Activated T-cell treated with anti-CD3 and anti-CD28 coated beads, Interleukin-2, amount 50 U/mL, for 4 hours (primary cell): ENCODE data around the gene AKAP8L. TPM values are rescaled to one million over a fixed set of nuclear protein-coding genes. Genes with fewer than 3 reads are reported as not detected.
A peak's percentile ranks its signal among the peaks of the same experiment; 100 is the strongest.

Experiments
- ATAC-seq, 2 donors: fragments of 200-7000 bp; cut with Tn5 transposase; one replicate each; pipeline ENCODE4 v1.10.0; 2021
- DNase-seq: peaks from one replicate; pipeline ENCODE4 v3.0.0-alpha.2; 2020
- H3K27me3 Mint-ChIP-seq: one replicate; pipeline ENCODE4 v1.8.0; 2021; ENCODE audit warnings: low read depth, mixed read lengths
- H3K36me3 Mint-ChIP-seq: one replicate; pipeline ENCODE4 v1.8.0; 2022; ENCODE audit warnings: mixed read lengths; ENCODE audit not compliant: insufficient read depth
- H3K4me1 Mint-ChIP-seq: one replicate; pipeline ENCODE4 v1.8.0; 2021; ENCODE audit warnings: low read depth, mixed read lengths
- H3K4me3 Mint-ChIP-seq: one replicate; pipeline ENCODE4 v1.8.0; 2021; ENCODE audit warnings: mild to moderate bottlenecking, moderate library complexity, mixed read lengths
- H3K9me3 Mint-ChIP-seq: one replicate; pipeline ENCODE4 v1.8.0; 2021; ENCODE audit warnings: mixed read lengths
- total RNA-seq, 3 donors: library from RNA; stranded (reverse); gene quantifications; one replicate each; pipeline ENCODE4 v1.2.1, GENCODE V29; 2021

The AKAP8L gene
- total RNA-seq, 3 donors from 2014 or later: 65.3 to 67.6 (median 65.5) TPM

- ATAC-seq: no peak
- no peaks in the 10 kb centered on the region for H3K27me3 Mint-ChIP-seq
- H3K4me3 Mint-ChIP-seq: peak overlapping the region; percentile 99
These were observed 12.7 kb upstream of the AKAP8L start for GRCh38 chr19:15431396-15432017.

DNA sequence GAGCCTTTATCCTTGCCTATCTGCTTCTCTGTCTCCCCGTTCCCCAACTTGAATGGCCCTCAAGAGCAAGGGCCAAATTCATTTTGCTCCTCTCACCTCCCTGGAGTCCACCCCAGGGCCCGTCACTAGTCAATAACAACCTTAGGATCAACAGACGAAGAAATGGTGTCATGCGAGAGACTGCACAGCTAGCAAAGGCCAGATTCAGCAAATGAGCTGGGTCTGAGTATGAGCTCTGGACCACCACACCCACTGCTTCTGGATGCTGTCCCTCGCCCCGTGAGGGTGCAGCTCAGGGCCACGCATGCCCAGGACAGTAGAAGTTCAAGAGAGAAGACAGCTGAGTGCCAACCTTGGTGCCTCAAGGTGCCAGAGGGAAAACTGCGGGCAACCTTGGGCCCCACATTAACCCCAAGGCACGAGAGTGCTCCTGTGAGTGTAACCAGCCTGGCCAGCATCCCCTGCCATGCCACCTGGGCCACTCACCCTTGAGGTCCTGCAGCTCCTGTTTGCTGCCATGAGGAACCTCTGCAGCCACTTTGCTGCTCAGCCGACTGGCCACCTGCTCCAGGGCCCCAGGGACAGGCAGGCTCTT, 11.8 kb upstream of the AKAP8L start:
- no peak for DNase-seq
- H3K27me3 Mint-ChIP-seq: no peaks in the 10 kb centered on the region
- H3K4me1 Mint-ChIP-seq: peaks cover 30% of the 10 kb centered on the region
- H3K9me3 Mint-ChIP-seq: no peaks in the 10 kb centered on the region
- H3K4me3 Mint-ChIP-seq: peak overlapping the region; percentile 99
- H3K36me3 Mint-ChIP-seq: peaks cover 23% of the 10 kb centered on the region
- no peak for ATAC-seq

More at GRCh38 chr19:15431396-15432017, 12.7 kb upstream of the AKAP8L start:
- no peak for DNase-seq
- Mint-ChIP-seq H3K9me3 (no peaks in the 10 kb centered on the region), H3K4me1 (peaks cover 30% of the 10 kb centered on the region), H3K36me3 (peaks cover 16% of the 10 kb centered on the region)

GRCh38 chr19:15429825-15430467, 11.2 kb upstream of the AKAP8L start:
- no peak for ATAC-seq
- DNase-seq: no peak
- H3K4me3 Mint-ChIP-seq: peak overlapping the region; percentile 99
- H3K4me1 Mint-ChIP-seq: peaks cover 30% of the 10 kb centered on the region
- no peaks in the 10 kb centered on the region for H3K27me3 Mint-ChIP-seq
- peaks cover 23% of the 10 kb centered on the region for H3K36me3 Mint-ChIP-seq
- H3K9me3 Mint-ChIP-seq: no peaks in the 10 kb centered on the region

DNA sequence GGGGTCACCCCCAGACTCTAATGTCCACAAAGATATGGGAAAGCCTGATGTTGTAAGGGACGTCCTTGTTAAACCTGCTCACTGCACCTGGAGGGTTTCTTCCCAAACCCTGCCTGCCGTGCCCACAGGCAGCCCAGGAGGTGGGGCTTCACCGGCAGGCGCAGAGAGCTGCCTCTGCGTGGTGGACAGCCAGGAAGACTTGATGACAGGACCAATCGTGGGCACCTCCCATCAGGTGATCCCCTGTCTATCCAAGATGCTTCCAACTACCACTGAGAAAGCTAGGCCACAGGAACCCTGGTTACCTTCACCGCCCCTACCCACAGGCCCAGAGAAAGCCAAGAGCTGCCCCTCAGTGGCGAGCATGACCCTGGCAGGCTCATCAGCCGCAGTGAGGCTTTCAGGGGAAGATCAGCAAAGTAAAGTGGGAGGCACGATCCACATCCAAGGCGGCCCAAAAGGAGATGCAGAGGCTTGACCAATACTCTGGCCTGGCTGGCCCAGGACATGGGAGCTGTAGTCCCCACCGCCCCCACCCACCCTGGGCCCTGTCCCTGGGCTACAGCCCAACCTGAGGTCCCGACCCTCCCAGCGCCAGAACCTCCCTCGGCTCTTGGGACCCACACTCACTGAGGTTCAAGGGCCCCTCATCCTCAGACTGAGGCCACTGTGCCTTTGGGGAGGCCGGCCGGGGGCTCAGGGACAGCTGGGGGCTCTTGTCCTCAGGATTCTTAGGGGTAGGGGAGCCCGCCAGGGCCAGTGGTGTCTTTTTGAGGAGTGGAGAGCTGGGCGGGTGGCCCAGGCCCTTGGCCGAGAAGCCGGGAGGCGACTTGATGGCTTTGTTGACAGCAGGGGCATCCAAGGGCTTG, 10.4 kb upstream of the AKAP8L start:
- no peaks in the 10 kb centered on the region for H3K27me3 Mint-ChIP-seq
- no peak for DNase-seq
- H3K4me3 Mint-ChIP-seq: no peak overlapping the region
- ATAC-seq: no peak
- H3K4me1 Mint-ChIP-seq: peaks cover 30% of the 10 kb centered on the region
- H3K9me3 Mint-ChIP-seq: no peaks in the 10 kb centered on the region
- H3K36me3 Mint-ChIP-seq: peaks cover 25% of the 10 kb centered on the region

DNA sequence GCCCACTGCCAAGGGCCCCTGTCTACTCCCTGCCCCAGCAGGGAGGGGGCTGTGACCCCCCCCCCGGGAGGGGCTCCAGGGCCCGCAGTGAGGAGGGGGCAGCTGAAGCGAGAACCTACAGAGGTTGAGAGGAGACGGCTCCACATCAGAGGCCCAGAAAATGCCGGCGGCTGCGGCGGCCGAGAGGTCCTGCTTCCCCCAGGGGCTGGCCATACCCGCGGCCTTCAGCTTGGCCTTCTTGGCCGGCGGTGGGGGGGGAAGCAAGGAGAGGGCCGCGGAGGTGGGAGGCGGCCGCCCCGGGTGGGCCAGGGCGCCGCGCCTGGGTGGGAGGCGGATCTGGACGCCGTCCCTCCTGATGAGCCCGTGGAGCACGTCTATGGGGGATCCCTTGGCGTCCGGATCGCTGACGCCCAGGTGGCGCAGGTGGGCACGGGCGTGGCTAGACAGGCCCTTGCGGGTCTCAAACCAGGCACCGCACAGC, 9.2 kb upstream of the AKAP8L start:
- H3K4me3 Mint-ChIP-seq: no peak overlapping the region

DNA sequence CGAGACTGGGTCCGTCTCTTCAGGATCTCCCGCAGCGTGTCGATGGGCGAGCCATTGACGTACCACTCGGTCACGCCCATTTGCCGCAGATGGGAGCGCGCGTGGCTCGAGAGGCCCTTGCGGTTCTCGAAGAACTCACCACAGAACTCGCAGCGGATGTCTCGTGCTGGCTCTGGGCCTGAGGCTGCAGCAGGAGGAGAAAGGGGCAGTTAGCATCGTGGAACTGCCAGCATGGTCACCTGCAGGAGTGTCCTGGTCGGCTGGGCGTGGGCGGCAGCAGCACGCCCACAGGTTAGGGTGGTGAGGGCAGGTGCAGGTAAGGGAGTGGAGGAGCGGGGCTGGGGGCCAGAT, 8.5 kb upstream of the AKAP8L start:
- Mint-ChIP-seq H3K36me3 (peaks cover 39% of the 10 kb centered on the region), H3K9me3 (no peaks in the 10 kb centered on the region), H3K4me1 (peaks cover 22% of the 10 kb centered on the region), H3K27me3 (no peaks in the 10 kb centered on the region), H3K4me3 (no peak overlapping the region)
- no peak for ATAC-seq
- no peak for DNase-seq

More for the DNA sequence above, 9.2 kb upstream of the AKAP8L start:
- no peaks in the 10 kb centered on the region for H3K27me3 Mint-ChIP-seq
- no peaks in the 10 kb centered on the region for H3K9me3 Mint-ChIP-seq
- DNase-seq (no peak), ATAC-seq (no peak)
- H3K4me1 Mint-ChIP-seq: peaks cover 23% of the 10 kb centered on the region
- H3K36me3 Mint-ChIP-seq: peaks cover 31% of the 10 kb centered on the region

DNA sequence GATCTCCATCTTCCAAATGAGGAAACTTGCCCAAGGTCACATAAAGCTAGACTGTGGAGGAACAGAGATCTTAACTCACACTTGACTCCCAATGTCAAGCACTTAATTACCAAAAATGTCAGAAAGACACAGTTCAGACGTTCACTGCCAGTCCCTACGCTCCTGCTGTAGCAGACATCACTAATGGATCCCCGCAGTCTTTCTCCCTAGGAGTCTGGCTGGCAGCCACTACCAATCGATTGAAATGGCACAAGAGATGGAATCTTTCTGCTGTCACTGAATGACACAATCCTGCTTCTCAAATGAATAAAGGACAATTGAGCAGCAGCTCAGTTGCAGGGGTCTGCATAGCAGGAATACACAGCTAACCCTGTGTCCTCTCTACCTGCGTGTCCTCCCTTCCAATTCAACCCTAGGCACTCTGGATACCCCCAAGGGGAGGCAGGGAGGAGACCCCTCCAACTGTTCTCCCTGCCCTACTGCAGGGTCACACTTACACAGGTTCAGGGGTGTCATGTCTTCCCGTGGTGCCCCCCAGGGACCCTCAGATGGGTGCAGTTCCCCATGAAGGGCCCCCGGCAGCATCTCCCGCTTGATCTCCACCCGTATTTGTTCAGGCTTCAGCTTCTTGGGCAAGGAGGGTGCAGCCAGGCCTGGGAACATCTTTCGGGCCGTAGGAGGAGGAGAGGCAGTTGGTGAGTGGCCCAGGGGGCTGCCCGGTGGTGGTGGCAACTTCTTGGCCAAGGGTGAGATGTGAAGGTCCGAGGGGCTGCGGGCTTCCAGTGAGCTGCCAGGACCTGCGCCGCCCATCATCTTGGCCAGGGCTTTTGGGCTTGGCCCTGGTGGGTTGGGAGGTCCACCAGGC, 7.9 kb upstream of the AKAP8L start:
- ATAC-seq (no peak), DNase-seq (no peak)
- Mint-ChIP-seq H3K4me1 (peaks cover 19% of the 10 kb centered on the region), H3K4me3 (no peak overlapping the region), H3K36me3 (peaks cover 41% of the 10 kb centered on the region), H3K9me3 (no peaks in the 10 kb centered on the region), H3K27me3 (no peaks in the 10 kb centered on the region)

GRCh38 chr19:15425321-15425950, 6.6 kb upstream of the AKAP8L start:
- H3K9me3 Mint-ChIP-seq: no peaks in the 10 kb centered on the region
- H3K4me1 Mint-ChIP-seq: peaks cover 6% of the 10 kb centered on the region
- H3K27me3 Mint-ChIP-seq: no peaks in the 10 kb centered on the region
- H3K4me3 Mint-ChIP-seq: no peak overlapping the region
- no peak for DNase-seq
- ATAC-seq: no peak
- H3K36me3 Mint-ChIP-seq: peaks cover 38% of the 10 kb centered on the region

- Mint-ChIP-seq H3K36me3 (peaks cover 37% of the 10 kb centered on the region), H3K4me3 (no peak overlapping the region), H3K4me1 (peaks cover 6% of the 10 kb centered on the region), H3K27me3 (no peaks in the 10 kb centered on the region), H3K9me3 (no peaks in the 10 kb centered on the region)
- ATAC-seq: peak in 1 of 2 donors; percentile 6
- DNase-seq: no peak
These were observed 6.0 kb upstream of the AKAP8L start for GRCh38 chr19:15424692-15425272.

- Mint-ChIP-seq H3K36me3 (peaks cover 37% of the 10 kb centered on the region), H3K4me1 (peaks cover 12% of the 10 kb centered on the region), H3K9me3 (no peaks in the 10 kb centered on the region), H3K27me3 (no peaks in the 10 kb centered on the region), H3K4me3 (no peak overlapping the region)
- no peak for DNase-seq
- no peak for ATAC-seq
These were observed 5.3 kb upstream of the AKAP8L start for GRCh38 chr19:15424121-15424520.

- no peaks in the 10 kb centered on the region for H3K9me3 Mint-ChIP-seq
- DNase-seq (no peak), ATAC-seq (no peak)
- no peak overlapping the region for H3K4me3 Mint-ChIP-seq
- H3K27me3 Mint-ChIP-seq: no peaks in the 10 kb centered on the region
- peaks cover 15% of the 10 kb centered on the region for H3K4me1 Mint-ChIP-seq
- peaks cover 37% of the 10 kb centered on the region for H3K36me3 Mint-ChIP-seq
These were observed 4.3 kb upstream of the AKAP8L start for GRCh38 chr19:15423130-15423529.

- Mint-ChIP-seq H3K4me3 (no peak overlapping the region), H3K36me3 (peaks cover 35% of the 10 kb centered on the region), H3K4me1 (peaks cover 21% of the 10 kb centered on the region), H3K27me3 (no peaks in the 10 kb centered on the region), H3K9me3 (no peaks in the 10 kb centered on the region)
- DNase-seq: no peak
- ATAC-seq: no peak
These were observed 3.7 kb upstream of the AKAP8L start for GRCh38 chr19:15422296-15423075.
